Right lobe of liver (tissue), 4 donors: ENCODE data around the gene TRIM71.

Experiments
- CTCF ChIP-seq, 4 donors: fragments of 200-600 bp in 3 of 4; fragments of 450-650 bp in 1 of 4; IDR thresholded peaks; one replicate each; pipeline versions ENCODE4 v1.5.1 to v1.8.0; 2016 to 2022; ENCODE audit warnings: antibody characterized with exemption in 4 of 4, mild to moderate bottlenecking in 2 of 4
- POLR2A ChIP-seq: fragments of 450-650 bp; IDR thresholded peaks from one replicate; pipeline ENCODE4 v1.6.1; 2017; ENCODE audit warnings: antibody characterized with exemption, mild to moderate bottlenecking
- donor health status: DM: no; HTN: no; CAD: no.
- donor health status: DM: no; HTN: no; CAD: no.
- donor health status: DM: no; HTN: yes; CAD: no.

DNA sequence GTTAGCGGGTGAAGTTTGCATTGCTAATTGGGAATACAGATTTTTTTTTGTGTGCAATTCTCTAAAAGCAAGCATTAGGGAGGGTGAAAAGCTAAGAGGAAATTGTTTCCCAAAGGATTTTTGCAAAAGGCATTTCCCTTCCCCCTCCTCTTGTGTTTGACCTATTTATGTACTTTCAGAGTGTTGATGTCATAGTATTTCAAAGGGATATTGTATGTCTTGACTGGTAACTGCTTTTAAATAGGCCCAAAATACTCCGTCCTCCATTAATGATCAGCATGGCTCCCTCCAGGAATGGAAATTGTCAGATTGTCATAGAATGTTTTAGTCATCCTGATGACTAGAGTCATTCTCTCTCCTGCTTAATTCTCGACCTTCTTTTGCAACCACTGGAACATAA, 32.4 kb downstream of the TRIM71 start:
- no peak for TF ChIP-seq CTCF (IDR thresholded peaks at IDR 0.05)
- TF ChIP-seq POLR2A = no peak
